ENCODE data around the gene SRPK2.
"Not testable (repeated sequence)": the region's sequence is repeated elsewhere in the genome, so short reads cannot be mapped to it uniquely, and the experiment has no call there.

SRPK2 gene

DNA sequence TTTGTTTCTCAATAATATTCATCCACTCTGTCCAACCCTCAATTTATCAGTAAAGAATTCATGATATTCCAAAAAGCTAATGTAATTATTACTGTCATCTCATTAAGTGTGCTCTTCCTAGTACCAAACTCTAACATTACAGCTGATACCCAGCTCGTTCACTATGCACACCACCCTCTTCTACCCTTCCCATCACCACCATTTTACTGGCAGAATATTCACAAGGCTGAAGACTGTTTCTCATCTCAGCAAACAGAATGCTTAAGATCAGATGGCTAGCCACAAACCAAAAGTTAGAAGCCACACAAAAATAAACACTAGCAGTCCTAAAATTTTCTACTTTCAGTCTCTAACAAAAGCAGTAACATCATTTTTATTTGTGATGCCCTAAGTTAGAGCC lies 121.5 kb downstream of the SRPK2 start:
- DNase-seq (ENCODE audit: low read depth) = no peak

DNA sequence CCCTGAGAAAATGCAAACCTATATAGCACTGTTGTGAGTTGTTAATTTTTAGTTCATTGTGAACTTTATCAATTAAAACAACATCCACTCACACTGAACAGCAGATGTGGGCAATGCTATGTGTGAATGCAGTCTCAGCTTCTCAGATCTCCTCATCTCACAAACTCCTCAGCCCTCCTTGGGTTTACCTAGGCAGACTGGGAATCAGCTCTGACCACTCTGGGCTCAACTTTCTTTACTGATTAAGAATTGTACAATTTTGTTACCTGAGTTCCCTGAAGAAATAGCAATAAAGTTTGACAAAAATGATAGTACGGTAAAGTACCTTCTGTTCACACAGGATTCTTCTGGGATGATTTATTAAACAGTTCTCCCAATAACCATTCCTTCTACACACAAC lies 124.0 kb downstream of the SRPK2 start:
- no peak for DNase-seq (ENCODE audit: low read depth)

DNA sequence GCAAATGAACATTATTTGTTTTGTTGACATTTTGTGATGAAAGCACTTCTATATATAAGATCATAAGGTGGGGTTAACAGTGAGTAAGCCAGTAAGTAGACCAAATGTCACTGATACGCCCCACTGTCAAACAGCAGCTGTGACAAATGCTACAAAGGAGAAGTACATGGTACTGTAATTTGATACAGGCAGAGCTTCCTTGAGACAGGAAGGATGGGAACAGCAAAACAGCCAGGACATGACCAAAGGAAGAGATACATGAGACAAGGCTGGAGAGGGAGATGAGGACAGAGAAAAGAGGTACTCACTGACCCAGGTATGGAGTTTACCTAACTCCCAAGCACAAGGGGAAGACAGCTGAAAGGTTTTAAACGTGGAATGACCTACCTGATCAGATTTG lies 127.0 kb downstream of the SRPK2 start:
- no peak for DNase-seq (ENCODE audit: low read depth)

DNA sequence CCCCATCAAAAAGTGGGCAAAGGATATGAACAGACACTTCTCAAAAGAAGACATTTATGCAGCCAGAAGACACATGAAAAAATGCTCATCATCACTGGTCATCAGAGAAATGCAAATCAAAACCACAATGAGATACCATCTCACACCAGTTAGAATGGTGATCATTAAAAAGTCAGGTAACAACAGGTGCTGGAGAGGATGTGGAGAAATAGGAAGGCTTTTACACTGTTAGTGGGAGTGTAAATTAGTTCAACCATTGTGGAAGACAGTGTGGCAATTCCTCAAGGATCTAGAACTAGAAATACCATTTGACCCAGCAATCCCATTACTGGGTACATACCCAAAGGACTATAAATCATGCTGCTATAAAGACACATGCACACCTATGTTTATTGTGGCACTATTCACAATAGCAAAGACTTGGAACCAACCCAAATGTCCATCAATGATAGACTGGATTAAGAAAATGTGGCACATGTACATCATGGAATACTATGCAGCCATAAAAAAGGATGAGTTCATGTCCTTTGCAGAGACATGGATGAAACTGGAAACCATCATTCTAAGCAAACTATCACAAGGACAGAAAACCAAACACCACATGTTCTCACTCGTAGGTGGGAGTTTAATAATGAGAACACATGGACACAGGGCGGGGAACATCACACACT lies 128.4 kb downstream of the SRPK2 start:
- DNase-seq (ENCODE audit: low read depth) = not testable (repeated sequence)

DNA sequence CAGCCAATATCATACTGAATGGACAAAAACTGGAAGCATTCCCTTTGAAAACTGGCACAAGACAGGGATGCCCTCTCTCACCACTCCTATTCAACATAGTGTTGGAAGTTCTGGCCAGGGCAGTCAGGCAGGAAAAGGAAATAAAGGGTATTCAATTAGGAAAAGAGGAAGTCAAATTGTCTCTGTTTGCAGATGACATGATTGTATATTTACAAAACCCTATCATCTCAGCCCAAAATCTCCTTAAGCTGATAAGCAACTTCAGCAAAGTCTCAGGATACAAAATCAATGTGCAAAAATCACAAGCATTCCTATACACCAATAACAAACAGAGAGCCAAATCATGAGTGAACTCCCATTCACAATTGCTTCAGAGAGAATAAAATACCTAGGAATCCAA lies 129.8 kb downstream of the SRPK2 start:
- not testable (repeated sequence) for DNase-seq (ENCODE audit: low read depth)

DNA sequence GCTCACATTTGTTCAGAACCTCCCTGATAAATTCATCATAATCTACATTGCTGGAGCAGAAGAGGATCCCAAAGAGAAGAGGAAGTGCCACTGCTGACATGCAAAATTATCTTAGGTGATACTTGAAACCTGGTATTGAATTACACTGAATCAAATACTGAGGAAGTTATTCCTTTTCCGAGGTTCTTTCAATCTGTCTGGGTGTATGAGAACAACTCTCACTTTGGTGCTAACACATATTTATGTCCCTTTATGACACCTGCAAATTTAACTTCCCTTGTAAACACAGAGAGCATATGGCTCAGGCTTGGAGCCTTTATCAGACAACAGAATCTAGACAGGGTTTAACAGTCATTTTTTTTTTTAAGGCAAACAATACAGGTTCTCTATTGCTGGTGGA lies 131.4 kb downstream of the SRPK2 start:
- DNase-seq (ENCODE audit: low read depth) = no peak

DNA sequence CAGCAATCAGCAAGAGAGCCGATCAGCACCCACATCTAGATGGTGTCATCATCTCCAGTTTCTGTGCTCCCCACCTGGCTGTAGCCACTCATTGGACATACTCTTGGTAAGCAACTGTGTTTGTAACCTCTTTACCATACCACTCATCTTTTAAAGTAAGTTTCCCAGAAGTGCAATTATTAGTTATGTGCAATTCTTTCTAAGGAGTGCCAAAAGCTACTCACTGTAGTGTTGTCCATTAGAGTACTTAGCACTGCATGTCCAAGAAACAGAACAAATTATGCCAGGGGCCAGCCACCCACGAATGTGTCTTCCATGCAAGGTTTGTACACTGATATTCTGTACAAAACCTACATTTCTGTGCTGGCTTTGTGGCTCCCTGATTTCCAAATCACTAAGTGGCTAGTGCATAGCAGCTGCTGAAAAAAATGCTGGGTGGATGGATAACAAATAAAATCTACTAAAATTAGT lies 131.9 kb downstream of the SRPK2 start:
- no peak for DNase-seq (ENCODE audit: low read depth)

DNA sequence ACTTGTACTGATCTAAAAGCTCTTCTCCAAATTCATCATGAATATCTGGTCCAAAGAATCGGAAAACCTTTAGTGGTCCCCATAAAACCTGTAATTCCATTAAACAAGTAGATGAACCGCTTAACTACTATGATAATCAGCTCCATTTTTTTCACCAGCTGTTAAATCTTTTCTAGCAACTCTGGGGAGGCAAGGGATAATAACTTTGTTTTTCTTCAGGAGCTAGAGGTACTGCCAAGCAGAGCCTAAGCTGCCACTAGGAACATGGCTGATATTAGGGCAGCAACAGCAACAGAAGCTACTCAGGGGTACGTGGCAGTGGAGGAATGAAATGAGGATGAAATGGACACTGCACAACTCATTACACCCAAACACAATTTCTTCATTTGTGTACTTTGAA lies 138.0 kb downstream of the SRPK2 start:
- DNase-seq (ENCODE audit: low read depth) = no peak

DNA sequence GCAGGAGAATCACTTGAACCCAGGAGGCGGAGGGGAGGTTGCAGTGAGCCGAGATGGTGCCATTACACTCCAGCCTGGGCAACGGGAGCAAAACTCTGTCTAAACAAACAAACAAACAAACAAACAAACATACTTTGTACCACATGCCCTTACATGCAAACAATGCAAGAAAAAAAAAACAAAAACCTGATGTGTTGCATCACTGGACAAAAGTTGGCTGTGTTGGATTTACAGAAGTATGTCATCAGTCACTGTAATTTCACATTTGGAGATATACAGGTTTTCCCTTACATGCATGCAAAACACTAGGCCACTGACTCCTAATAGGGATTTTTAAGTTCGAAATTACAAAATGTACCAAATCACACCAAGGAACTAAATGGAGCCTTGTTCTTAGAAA lies 138.5 kb downstream of the SRPK2 start:
- DNase-seq (ENCODE audit: low read depth) = no peak

DNA sequence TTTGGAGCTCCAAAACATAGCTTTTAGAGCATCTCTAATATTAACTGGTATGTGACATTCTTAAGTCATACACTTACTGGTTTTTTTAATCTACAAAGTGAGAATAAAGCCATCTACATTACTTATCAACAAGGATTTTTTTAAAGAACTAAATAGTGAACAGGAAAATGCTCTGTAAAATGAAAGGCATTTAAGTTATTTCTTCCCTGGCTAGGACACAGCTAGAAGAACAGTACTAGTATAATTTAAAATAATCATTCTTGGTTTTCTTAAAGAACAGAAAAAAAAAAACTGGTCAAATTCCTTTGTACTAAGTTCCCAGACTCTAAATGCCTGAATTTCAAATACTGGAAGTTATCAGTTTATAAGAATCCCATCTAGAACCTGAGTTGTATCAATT lies 139.5 kb downstream of the SRPK2 start:
- DNase-seq (ENCODE audit: low read depth) = no peak

DNA sequence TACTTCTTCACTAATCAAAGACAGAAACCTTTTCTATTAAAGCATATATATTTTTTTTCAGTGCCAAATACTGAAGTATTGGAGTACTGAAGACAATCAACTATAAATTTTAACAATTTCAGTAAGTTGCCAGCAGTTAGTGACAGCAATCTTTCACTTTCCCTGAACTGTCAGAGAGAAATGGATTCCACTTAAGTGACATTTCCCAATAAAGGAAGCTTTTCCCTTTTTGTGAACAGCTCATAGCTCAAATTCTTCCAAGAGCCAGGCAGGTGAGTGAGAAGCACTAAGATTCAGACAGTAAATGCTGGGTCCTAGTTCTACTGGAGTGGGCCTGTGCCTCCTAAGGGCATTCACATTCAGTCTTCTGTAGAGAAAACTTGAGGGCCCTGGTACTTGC lies 142.0 kb downstream of the SRPK2 start:
- no peak for DNase-seq (ENCODE audit: low read depth)

DNA sequence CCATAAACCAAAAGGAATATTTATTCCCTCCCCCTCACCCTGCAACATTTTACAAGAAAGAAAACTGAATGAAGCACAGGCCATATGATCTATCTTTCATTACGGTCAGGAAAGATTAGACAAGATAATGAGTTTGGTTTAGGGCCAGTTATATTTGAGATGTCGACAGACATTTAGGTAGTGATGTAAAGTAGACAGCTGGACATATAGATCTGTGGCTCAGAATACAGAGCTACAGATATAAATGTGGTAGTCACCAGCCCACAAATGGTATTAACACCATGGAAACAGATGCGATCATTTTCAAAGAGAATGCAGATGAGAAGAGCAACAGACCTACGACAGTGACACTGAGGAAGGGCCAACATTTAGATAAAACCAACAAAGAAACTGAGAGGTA lies 142.5 kb downstream of the SRPK2 start:
- no peak for DNase-seq (ENCODE audit: low read depth)

DNA sequence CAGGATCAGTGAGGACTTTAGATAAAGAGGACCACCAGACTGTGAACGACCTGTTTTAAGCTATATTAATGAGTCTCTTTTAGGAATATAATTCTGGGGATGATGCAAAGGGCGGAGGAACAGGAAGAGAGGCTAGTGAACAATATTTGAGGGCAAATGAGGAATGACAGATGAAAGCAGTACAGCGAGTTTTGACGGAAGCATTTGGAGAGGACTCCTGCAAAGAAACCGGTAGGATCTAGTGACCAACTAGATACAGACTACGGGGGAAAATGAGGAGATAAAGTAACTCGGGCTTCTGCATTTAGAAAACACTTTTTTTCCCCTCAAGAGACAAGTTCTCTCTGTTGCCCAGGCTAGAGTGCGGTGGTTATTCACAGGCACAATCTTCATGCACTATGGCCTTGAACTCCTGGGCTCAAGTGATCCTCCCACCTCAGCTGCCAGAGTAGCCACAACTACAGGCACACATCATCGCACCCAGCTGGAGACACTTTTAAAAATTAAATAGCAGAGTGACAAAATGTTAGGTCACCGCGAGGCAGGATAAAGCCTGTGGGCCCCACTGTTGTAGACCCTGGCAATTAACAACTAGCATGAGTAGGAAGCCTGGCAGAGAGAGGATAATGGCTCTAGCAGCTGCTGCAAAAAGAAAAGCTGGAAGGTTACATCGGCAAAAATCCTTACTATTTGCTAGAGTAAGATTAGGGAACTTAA lies 143.2 kb downstream of the SRPK2 start:
- DNase-seq (ENCODE audit: low read depth) = no peak

DNA sequence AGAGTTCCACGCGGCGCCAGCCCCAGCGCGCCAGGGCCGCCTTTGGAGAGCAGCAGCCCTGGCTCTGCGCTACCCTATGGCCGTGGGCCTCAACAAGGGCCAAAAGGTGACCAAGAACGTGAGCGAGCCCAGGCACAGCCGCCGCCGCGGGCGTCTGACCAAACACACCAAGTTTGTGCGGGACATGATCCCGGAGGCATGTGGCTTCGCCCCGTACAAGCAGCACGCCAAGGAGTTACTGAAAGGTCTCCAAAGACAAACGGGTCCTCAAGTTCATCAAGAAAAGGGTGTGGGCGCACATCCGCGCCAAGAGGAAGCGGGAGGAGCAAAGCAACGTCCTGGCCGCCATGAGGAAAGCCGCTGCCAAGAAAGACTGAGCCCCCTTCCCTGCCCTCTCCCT lies 144.1 kb downstream of the SRPK2 start:
- DNase-seq (ENCODE audit: low read depth) = no peak

DNA sequence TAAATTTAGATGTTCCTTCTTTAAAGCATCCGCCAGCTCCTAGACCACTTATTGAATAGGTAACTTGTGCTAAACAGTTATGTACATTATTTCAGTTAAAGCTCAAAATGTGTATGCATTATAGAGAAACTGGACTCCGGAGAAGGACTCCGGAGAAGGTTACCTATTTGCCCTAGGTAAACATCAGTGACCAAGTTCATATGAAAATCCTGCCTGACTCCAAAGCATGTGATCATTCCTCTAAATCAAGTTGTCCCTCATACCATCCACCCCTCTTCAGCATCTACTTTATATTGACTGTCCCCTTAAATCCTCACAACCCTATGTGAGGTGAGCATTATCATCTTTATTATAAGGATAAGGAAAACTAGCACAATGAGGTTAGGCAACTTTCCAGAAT lies 147.5 kb downstream of the SRPK2 start:
- no peak for DNase-seq (ENCODE audit: low read depth)

DNA sequence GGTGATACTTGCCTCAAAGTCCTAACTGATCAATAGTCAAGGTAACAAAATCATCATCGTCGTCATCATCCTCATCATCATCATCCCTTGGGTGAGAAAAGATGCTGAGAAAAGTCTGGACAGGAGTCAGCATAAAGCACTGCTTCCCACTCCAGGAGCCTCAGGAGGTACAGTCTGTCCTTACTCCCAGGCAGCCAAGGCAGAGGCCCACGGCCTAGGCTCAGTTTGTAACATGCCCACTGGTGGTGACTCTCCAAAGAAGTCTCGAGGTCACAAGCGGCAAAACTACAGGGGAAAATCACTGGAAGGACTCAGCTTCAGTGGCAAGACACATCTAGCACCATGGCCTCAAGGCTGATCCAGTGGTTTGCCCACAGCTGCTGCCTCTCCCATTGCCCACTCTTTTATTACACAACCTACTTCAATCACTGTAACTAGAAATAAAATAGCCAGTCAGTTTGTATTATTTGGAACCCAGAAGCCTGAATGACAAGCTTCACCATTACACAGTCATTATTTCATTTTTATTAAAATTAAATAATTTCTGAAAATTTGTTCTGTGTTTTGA lies 150.4 kb downstream of the SRPK2 start:
- DNase-seq (ENCODE audit: low read depth) = no peak

DNA sequence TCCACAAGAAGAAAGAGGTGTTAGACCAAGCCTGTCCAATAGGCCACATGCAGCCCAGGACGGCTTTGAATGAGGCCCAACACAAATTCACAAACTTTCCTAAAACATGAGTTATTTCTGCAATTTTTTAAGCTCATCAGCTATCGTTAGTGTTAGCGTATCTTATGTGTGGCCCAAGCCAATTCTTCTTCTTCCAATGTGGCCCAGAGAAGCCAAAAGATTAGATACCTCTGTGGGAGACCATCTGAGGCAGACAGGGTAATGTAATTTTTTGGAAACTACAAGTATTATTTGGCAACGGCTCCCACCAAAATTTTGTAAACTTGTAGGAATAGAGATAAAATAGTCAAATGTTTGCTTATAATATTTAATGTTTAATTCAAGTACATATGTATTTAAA lies 153.8 kb downstream of the SRPK2 start:
- DNase-seq (ENCODE audit: low read depth) = no peak

DNA sequence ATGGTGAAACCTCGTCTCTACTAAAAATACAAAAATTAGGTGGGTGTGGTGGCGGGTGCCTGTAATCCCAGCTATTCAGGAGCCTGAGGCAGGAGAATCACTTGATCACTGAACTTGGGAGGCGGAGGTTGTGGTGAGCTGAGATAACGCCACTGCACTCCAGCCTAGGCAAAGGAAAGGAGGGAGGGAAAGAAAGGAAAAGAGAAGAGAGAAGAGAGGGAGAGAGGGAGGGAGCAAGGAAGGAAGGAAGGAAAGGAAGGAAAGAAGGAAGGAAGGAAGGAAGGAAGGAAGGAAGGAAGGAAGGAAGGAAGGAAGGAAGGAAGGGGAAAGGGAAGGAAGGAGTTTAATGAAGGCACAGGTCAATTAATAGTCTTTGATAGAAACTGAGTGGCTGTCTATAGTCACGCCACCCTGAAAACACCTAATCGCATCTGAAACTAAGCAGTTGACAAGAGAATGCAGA lies 155.9 kb downstream of the SRPK2 start:
- not testable (repeated sequence) for DNase-seq (ENCODE audit: low read depth)

DNA sequence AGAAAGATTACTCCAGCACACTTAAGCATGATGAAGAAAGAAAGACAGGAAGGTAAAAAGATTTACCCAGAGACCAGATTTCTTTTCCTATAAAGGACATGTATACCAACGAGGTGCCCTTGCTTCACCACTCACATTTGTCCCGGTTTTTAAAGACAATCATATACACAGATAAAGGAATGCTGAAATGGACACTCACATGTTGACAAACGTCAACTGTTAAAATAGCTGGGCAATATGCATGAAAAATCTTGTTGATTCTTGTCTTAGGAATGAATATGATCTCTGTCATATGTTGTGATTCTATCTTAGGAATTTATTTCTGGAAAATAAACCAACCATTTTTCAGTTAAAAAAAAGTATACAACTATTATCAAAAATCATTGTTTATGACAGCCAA lies 158.2 kb downstream of the SRPK2 start:
- no peak for DNase-seq (ENCODE audit: low read depth)

DNA sequence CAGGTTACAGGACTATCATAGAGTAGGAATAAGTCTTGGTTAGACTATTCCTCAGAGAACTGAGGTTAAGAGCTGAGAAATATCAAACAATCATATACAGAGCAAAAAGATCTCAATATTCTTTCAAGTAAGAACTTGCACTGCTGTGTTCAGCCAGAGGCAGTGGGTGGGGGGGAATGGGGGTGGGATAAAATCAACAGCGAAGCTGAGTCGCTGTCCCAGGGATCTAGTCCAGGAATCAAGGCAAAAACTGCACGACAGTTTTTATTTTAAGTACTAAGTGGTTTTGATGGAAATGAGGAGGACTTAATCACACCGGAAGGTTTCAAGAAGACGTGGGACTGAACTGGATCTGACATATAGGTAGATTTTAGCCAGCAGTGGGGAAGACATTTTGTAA lies 159.1 kb downstream of the SRPK2 start:
- no peak for DNase-seq (ENCODE audit: low read depth)

DNA sequence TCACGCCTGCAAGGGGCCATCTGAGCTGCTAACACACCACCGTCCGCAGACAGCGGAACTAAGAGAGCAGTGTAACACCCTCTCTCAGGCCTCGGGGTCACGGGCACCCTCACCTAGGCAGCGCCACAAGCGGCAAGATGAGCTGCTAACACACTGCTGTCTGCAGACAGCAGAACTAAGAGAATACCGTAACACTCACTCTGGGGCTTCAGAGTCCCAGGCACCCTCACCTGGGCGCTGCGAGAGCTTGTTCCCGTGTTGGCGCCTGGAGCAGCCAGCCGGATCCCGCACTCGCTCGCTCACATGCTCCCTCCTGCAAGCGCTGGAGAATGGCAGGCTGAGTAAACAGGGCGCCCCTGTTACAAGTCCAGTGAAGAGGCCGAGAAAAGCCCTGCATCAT lies 160.2 kb downstream of the SRPK2 start:
- DNase-seq (ENCODE audit: low read depth) = no peak

DNA sequence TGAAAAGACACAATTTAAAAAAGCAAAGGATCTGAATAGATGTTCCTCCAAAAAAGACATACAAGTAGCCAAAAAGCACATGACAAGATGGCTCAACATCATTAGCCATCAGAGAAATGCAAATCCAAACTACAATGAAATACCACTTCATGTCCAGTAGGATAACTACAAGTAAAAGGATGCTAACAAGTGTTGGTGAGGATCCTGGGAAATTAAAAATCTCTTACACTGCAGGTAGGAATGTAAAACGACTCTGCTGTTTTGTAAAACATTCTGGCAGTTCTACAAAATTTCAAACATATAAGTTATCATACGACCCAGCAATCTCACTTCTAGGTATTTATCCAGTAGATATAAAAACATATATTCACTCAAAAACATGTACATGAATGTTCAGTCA lies 161.3 kb downstream of the SRPK2 start:
- no peak for DNase-seq (ENCODE audit: low read depth)

DNA sequence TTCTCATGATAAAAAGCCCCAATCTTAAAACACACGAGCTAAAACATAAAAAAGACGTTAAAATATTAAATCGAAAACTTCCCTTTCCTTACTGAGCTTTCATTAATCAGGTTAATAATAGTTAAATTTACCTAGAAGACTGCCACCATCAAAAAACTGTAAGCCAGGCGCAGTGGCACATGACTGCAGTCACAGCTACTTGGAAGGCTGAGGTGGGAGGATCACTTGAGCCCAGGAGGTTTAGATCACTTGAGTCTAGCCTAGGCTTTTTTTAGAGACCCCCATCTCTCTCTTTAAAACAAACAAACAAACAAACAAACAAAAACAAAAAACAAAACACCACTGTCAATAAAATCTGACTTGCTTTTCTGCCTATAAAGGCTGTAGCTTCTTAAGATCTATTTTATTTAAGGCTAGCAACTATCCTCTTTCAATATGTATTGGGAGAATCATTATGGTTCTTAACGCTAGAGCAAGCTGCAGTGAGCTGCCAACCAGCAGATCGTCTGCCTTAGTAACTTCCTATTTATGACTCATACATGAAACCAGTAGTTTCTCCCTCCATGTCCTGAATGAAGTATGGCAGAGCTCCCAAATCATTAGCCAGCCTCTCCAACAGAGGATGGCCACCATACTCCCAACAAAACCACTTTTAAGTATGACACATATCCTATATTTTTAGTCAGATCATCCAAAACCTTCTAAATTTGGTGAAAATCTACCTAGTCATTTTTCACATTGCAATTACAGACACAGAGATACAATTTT lies 163.7 kb downstream of the SRPK2 start:
- DNase-seq (ENCODE audit: low read depth) = peak; percentile 81

Data from HS-5 (cell line).